Psoas muscle (tissue), 8 donors: ENCODE measurements around the gene SESN3. TPM values are rescaled to one million over a fixed set of nuclear protein-coding genes. Genes with fewer than 3 reads are reported as not detected.

Source experiments
- ATAC-seq, 4 donors: fragments of 200-7000 bp; cut with Tn5 transposase; one replicate each; pipeline ENCODE4 v1.9.1; 2020; ENCODE audit warnings: moderate library complexity in 3 of 4, mild to moderate bottlenecking in 2 of 4
- DNase-seq, 2 donors: peaks; one replicate each; pipeline ENCODE4 v3.0.0-alpha.2; 2020
- H3K27ac ChIP-seq: fragments of 200-600 bp; one replicate; pipeline ENCODE4 v1.8.0; 2022
- H3K27me3 ChIP-seq, 3 donors: fragments of 200-600 bp in 1 of 3; one replicate each; pipeline versions ENCODE4 v1.6.1 to v1.8.0; 2013 to 2022; ENCODE audit warnings: low read length in 2 of 3, mild to moderate bottlenecking in 2 of 3, moderate library complexity in 1 of 3; ENCODE audit not compliant: insufficient read depth in 3 of 3
- H3K36me3 ChIP-seq, 2 donors: fragments of 200-600 bp in 1 of 2; one replicate each; pipeline versions ENCODE4 v1.6.1 to v1.8.0; 2013 to 2022; ENCODE audit warnings: low read depth in 1 of 2, mild to moderate bottlenecking in 1 of 2, moderate library complexity in 1 of 2; ENCODE audit not compliant: insufficient read depth in 1 of 2
- H3K4me1 ChIP-seq: fragments of 200-600 bp; one replicate; pipeline ENCODE4 v1.8.0; 2022
- H3K4me3 ChIP-seq: fragments of 200-600 bp; one replicate; pipeline ENCODE4 v1.8.0; 2022; ENCODE audit warnings: mild to moderate bottlenecking
- H3K9me3 ChIP-seq: fragments of 200-600 bp; one replicate; pipeline ENCODE4 v1.8.0; 2022
- CTCF ChIP-seq: fragments of 200-600 bp; IDR thresholded peaks from one replicate; pipeline ENCODE4 v1.8.0; 2022; ENCODE audit warnings: antibody characterized with exemption
- WGBS, 3 donors: extraction: QIAGEN DNeasy Blood & Tissue Kit; methylation state at CpG; one replicate each; pipeline versions ENCODE4 v1.1.6 to v1.1.7; 2013; 5-methylcytosine and 5-hydroxymethylcytosine counted together
- intact Hi-C, 2 donors: fragments of 100-400 bp; cut with DNase I; formaldehyde crosslinking; loops; one replicate each; pipeline versions ENCODE4 v1.11.0 to v1.14.2; 2022
- polyA plus RNA-seq, 3 donors: library from polyadenylated mRNA; stranded (reverse); fragments of 200-250 nt; gene quantifications; one replicate each; pipeline ENCODE4 v1.2.3, GENCODE V29; 2013
- total RNA-seq, 4 donors: library from RNA; stranded (reverse); fragmentation: NEBNext Ultra II Directional in 2 of 4; extraction: Animal tissue kit (Norgen Biotek cat#: 25700) in 2 of 4; gene quantifications; one replicate each; pipeline versions ENCODE4 v1.2.1 to v1.2.4, GENCODE V29; 2021 to 2023
- donor health status: healthy with polysubstance abuse.
- donor health status: DM: no; HTN: no; CAD: no; lungs with moderate emphysema.
- donor health status: Bipolar disorder and iron deficiency.
- donor health status: healthy.
- donor health status: DM: yes; HTN: yes; CAD: no.
- donor health status: DM: no; HTN: no; CAD: no.
- donor health status: DM: no; HTN: no; CAD: no.
- donor health status: DM: yes; HTN: yes; CAD: no.

SESN3 gene
- total and polyA plus RNA-seq, 7 donors, result 0.92 to 94.6 (median 5.3) TPM

GRCh38 chr11:95153857-95154246 is 77.2 kb downstream of the SESN3 start:
- Histone ChIP-seq H3K4me1 (peaks cover 30% of the 10 kb centered on the region), H3K36me3 (no peaks in the 10 kb centered on the region), H3K9me3 (no peaks in the 10 kb centered on the region), H3K27me3 (no peaks in the 10 kb centered on the region), H3K27ac (no peak overlapping the region), H3K4me3 (no peak overlapping the region)
- no peak for TF ChIP-seq CTCF
- DNase-seq, result no peak
- no peak for ATAC-seq
- WGBS, 3 donors, result 90 to 98% (median 91%) methylated on average over 1 of the region's 1 CpG
- intact Hi-C loops, result loop anchor here (1.0 to 10.0 kb wide), 5 partner anchors 78 to 610 kb away; partner anchors contain the start of genes SESN3 (in 1 of the 2) and SRSF8 (in 1 of the 2)

GRCh38 chr11:95152876-95153856 is 77.8 kb downstream of the SESN3 start:
- ATAC-seq (no peak), DNase-seq (no peak)
- peak overlapping the region; percentile 45 for H3K4me3 ChIP-seq
- intact Hi-C loops, result loop anchor here (5.0 to 10.0 kb wide), 4 partner anchors 79 to 609 kb away; partner anchors contain the start of genes SESN3 (in 1 of the 2) and SRSF8 (in 1 of the 2)
- WGBS, 3 donors, result 58 to 69% (median 60%) methylated on average over 10 of the region's 10 CpGs
- no peak for TF ChIP-seq CTCF
- no peak overlapping the region for H3K27ac ChIP-seq
- H3K36me3 ChIP-seq, result no peaks in the 10 kb centered on the region
- peaks cover 35% of the 10 kb centered on the region for H3K4me1 ChIP-seq
- H3K9me3 ChIP-seq, result no peaks in the 10 kb centered on the region
- no peaks in the 10 kb centered on the region for H3K27me3 ChIP-seq

GRCh38 chr11:95150956-95151684 is 79.9 kb downstream of the SESN3 start:
- no peaks in the 10 kb centered on the region for H3K36me3 ChIP-seq
- TF ChIP-seq CTCF, result peak; percentile 82
- H3K27ac ChIP-seq, result peak overlapping the region; percentile 83
- intact Hi-C loops, result loop anchor here (1.0 to 10.0 kb wide), 7 partner anchors 81 to 611 kb away; partner anchors contain the start of genes SESN3 (in 1 of the 2) and SRSF8 (in 1 of the 2)
- H3K9me3 ChIP-seq, result no peaks in the 10 kb centered on the region
- peak; percentile 84 to 89 (median 88) for ATAC-seq
- 6 to 11% (median 8%) methylated on average over 51 to 55 of the region's 55 CpGs for WGBS, 3 donors
- H3K4me3 ChIP-seq, result peak overlapping the region; percentile 74
- H3K27me3 ChIP-seq, result no peaks in the 10 kb centered on the region
- peak; percentile 87 to 92 for DNase-seq
- peaks cover 30% of the 10 kb centered on the region for H3K4me1 ChIP-seq

GRCh38 chr11:95149651-95150364 is 81.2 kb downstream of the SESN3 start:
- Histone ChIP-seq H3K4me1 (peaks cover 30% of the 10 kb centered on the region), H3K36me3 (no peaks in the 10 kb centered on the region), H3K4me3 (peak overlapping the region; percentile 74), H3K27me3 (no peaks in the 10 kb centered on the region), H3K27ac (peak overlapping the region; percentile 83), H3K9me3 (no peaks in the 10 kb centered on the region)
- TF ChIP-seq CTCF, result no peak
- DNase-seq (peak; percentile 31 to 54), ATAC-seq (no peak)
- intact Hi-C loops, result loop anchor here (2.0 to 10.0 kb wide), 7 partner anchors 82 to 612 kb away; partner anchors contain the start of genes CWC15 (in 1 of the 2), KDM4D (in 1 of the 2), SESN3 (in 1 of the 2) and SRSF8 (in 1 of the 2)
- 43 to 44% (median 44%) methylated on average over 23 of the region's 23 CpGs for WGBS, 3 donors
